Measurements from ENCODE around the gene SLC5A1. TPM values are rescaled to one million over a fixed set of nuclear protein-coding genes. Genes with fewer than 3 reads are reported as not detected.
"Not testable (repeated sequence)": the region's sequence is repeated elsewhere in the genome, so short reads cannot be mapped to it uniquely, and the experiment has no call there.

The SLC5A1 gene
- total RNA-seq, 1 donor, result not detected

- H3K4me3 ChIP-seq (ENCODE audit: insufficient read depth, low read length); H3K9me3 ChIP-seq (ENCODE audit: low read depth, low read length): not testable (repeated sequence)
- H3K27me3 ChIP-seq (ENCODE audit: insufficient read depth, low read length), result peaks cover 11% of the 10 kb centered on the region
These were observed 111.7 kb downstream of the SLC5A1 start for GRCh38 chr22:32154727-32155126.

GRCh38 chr22:32157632-32158031, 114.6 kb downstream of the SLC5A1 start:
- not testable (repeated sequence) for H4K20me1 ChIP-seq (ENCODE audit: insufficient read depth, low read length); H3K4me3 ChIP-seq (ENCODE audit: insufficient read depth, low read length); H2AFZ ChIP-seq (ENCODE audit: low read length); DNase-seq (ENCODE audit: insufficient read length, low spot score, missing footprints); H3K36me3 ChIP-seq (ENCODE audit: insufficient read depth, low read length); H3K79me2 ChIP-seq (ENCODE audit: insufficient read depth, low read length); H3K27ac ChIP-seq (ENCODE audit: low read depth, low read length); H3K4me2 ChIP-seq (ENCODE audit: insufficient read depth, low read length); H3K9me3 ChIP-seq (ENCODE audit: low read depth, low read length); H3K4me1 ChIP-seq (ENCODE audit: insufficient read depth, low read length)
- H3K27me3 ChIP-seq (ENCODE audit: insufficient read depth, low read length), result peaks cover 11% of the 10 kb centered on the region

More at GRCh38 chr22:32154727-32155126, 111.7 kb downstream of the SLC5A1 start:
- not testable (repeated sequence) for H3K79me2 ChIP-seq (ENCODE audit: insufficient read depth, low read length); H3K4me1 ChIP-seq (ENCODE audit: insufficient read depth, low read length); H3K27ac ChIP-seq (ENCODE audit: low read depth, low read length); H2AFZ ChIP-seq (ENCODE audit: low read length); H4K20me1 ChIP-seq (ENCODE audit: insufficient read depth, low read length); H3K36me3 ChIP-seq (ENCODE audit: insufficient read depth, low read length); DNase-seq (ENCODE audit: insufficient read length, low spot score, missing footprints); H3K4me2 ChIP-seq (ENCODE audit: insufficient read depth, low read length)

- H4K20me1 ChIP-seq (ENCODE audit: insufficient read depth, low read length), result no peaks in the 10 kb centered on the region
- no peak within 1 kb of the TSS for H3K27ac ChIP-seq (ENCODE audit: low read depth, low read length)
- H3K27me3 ChIP-seq (ENCODE audit: insufficient read depth, low read length), result peaks cover 11% of the 10 kb centered on the region
- no peak within 1 kb of the TSS for H2AFZ ChIP-seq (ENCODE audit: low read length)
- no peaks in the 10 kb centered on the region for H3K9me3 ChIP-seq (ENCODE audit: low read depth, low read length)
- H3K4me1 ChIP-seq (ENCODE audit: insufficient read depth, low read length), result no peaks in the 10 kb centered on the region
- no peaks in the 10 kb centered on the region for H3K36me3 ChIP-seq (ENCODE audit: insufficient read depth, low read length)
- no peak within 1 kb of the TSS for H3K4me2 ChIP-seq (ENCODE audit: insufficient read depth, low read length)
- DNase-seq (ENCODE audit: insufficient read length, low spot score, missing footprints), result no peak
- H3K79me2 ChIP-seq (ENCODE audit: insufficient read depth, low read length), result no peaks in the 10 kb centered on the region
- no peak for TF ChIP-seq CTCF (IDR thresholded peaks at IDR 0.05; ENCODE audit: extremely low read depth, low read depth, low read length)
- H3K4me3 ChIP-seq (ENCODE audit: insufficient read depth, low read length), result no peak within 1 kb of the TSS
These were observed 115.9 kb downstream of the SLC5A1 start, which contains the start of gene C22orf42 for GRCh38 chr22:32158712-32159533. TSS of gene C22orf42 (minus strand) at chr22:32159303. CDS start at chr22:32159215, 88 bp downstream.

GRCh38 chr22:32160411-32160810, 117.3 kb downstream of the SLC5A1 start:
- H3K36me3 ChIP-seq (ENCODE audit: insufficient read depth, low read length); H3K4me1 ChIP-seq (ENCODE audit: insufficient read depth, low read length); H3K27ac ChIP-seq (ENCODE audit: low read depth, low read length); H3K4me2 ChIP-seq (ENCODE audit: insufficient read depth, low read length); H3K79me2 ChIP-seq (ENCODE audit: insufficient read depth, low read length); H3K4me3 ChIP-seq (ENCODE audit: insufficient read depth, low read length); H3K9me3 ChIP-seq (ENCODE audit: low read depth, low read length); H4K20me1 ChIP-seq (ENCODE audit: insufficient read depth, low read length); H3K27me3 ChIP-seq (ENCODE audit: insufficient read depth, low read length); DNase-seq (ENCODE audit: insufficient read length, low spot score, missing footprints); H2AFZ ChIP-seq (ENCODE audit: low read length): not testable (repeated sequence)

Small RNA genes within 50 kb of the gene (small RNA-seq; reads per million reads assigned to genes)
- gene AP1B1P2, result not detected

Other genes with a start within 250 kb of the SLC5A1 start
- 146 and 151 TPM in 2 replicates for gene YWHAH, start 98.7 kb upstream of the SLC5A1 start, total RNA-seq
- not detected in 2 replicates for gene C22orf42, start 116.0 kb downstream of the SLC5A1 start, total RNA-seq
- gene RFPL2, start 161.8 kb downstream of the SLC5A1 start, total RNA-seq, result not detected in 2 replicates
- gene SLC5A4, start 212.1 kb downstream of the SLC5A1 start, total RNA-seq, result not detected in 2 replicates